Germinal center (tissue), 1 donor: ENCODE results near the gene MED4.
A peak's percentile ranks its signal among the peaks of the same experiment; 100 is the strongest.
"Not testable (repeated sequence)": the region's sequence is repeated elsewhere in the genome, so short reads cannot be mapped to it uniquely, and the experiment has no call there.

Experiments
- DNase-seq: peaks from one replicate; pipeline ENCODE4 v3.0.0; 2012; ENCODE audit warnings: mixed read lengths, low spot score

The MED4 gene

DNA sequence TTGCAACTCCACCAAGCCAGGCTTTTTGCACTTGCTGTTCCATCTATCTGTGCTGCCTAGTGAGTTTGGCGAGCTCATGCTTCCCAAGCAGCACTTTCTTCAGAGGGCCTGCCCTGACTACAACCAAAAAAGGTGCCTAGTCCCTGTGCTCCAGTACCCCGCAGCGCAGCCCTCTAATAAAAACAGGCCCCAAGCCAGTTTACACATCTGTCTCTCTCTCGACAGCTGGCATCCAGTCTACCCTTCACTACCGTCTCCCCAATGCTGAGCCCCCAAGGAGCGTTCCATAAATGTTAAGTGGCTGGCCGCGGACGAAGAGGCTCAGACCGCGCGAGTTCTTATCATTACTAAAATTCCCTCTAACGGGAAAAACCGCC, 512 bp downstream of the MED4 start:
- DNase-seq: no peak

DNA sequence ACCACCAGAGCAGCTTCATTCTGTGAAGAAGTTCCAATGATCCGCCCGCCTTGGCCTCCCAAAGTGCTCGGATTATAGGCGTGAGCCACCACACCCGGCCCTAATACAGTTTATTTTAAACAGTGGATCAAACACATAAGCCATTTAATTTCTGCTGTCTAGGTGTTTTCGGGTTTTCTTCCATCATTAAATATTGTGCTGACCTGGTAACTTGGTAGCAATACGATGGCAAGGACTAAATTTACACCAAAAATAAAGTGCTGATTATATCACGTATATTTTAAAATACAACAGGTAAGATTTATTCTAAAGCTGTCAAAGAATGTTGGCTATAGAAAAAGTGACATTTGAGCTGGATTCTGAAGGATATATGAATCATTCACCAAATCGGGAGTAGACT, 1.3 kb downstream of the MED4 start:
- no peak for DNase-seq

DNA sequence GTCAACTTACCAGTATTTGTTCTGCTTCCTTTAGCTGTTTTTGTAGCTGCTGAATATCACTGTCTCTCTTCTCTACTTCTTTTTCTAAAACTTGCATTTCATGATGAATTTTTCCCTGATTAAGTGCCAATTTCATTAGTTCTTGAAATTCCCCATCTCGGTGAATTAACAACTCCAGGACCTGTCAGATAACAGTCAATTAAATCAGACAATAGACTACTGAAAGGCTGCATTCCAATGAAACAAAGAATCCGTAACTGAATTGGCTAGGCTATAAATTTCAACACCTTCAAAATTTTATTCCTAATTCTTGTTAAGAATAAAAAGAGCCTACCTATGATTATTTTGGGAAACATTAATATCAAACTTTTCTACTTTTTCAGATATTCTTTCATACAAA, 8.6 kb downstream of the MED4 start:
- no peak for DNase-seq

DNA sequence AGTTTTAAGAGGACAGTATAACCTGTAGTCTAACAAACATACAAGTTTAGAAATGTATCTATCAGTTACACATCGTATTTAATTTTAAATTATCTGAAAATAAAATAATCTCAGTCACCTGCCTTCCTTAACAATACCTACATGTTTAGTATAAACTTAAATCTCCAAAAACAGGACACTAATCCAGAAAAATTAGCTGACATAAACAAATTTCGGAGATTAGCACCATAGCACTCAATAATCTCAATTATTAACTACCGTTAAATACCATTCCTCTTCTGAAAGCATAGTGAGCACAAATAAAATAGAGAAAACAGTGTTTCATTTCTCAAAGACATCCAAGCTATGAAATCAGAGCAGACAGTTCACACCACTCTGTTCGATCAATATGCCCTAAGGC, 13.2 kb downstream of the MED4 start:
- DNase-seq: no peak

DNA sequence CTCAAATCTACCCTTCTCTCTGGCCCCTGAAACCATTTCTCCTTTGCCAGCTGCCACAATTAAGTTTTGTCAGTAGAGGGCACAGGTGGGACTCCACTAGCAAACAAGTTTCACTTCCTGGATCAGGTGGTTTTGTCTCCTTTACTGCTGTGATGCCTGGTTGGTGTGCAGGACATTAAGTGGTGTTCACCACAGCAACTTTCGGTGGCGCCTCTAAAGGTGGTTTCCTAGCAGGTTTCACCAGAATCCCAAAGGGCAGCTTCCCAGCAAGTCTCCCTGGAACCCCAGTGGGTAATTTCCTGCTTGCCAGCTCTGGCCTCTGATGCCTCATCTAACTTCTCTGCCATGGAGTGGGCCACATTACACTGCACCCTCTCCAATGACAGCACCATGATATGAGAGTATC, 16.6 kb downstream of the MED4 start:
- DNase-seq: peak; percentile 80

DNA sequence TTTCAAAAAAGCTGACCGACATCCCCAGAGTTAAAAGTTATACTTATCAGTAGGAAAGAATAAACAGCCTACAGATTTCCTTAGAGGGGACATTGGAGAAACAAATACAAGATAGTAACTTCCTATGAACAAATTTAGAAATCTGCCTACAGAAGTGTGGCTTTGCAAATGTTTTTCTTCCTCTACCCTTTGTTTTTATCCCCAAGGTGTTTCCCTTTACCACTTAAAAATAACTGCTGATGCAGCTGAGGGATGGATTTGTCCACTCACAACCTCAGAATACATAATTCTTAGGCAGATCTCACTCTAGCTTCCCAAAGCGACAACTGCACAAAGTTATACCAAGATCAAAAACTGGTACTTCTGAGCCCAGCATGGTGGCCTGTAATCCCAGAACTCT, 20.9 kb downstream of the MED4 start:
- DNase-seq: no peak

DNA sequence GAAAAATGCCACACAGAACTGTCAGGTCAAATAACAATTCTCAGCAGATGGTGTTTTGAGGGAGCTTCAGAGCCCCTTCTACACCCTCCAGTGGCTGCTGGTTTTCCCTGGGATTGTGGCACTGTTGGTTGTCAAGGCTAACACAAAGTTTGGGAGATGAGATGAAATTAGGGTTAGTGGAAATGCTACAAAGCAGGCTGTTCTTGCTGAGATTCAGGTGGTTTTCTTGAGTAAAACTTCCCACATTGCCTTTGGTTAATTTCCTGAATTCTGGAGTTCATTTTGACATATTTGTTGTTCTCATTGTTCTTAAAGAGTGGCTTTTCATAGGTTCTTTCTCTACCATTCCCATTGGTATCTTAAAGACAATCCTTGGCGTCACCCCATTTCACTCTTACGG, 22.1 kb downstream of the MED4 start:
- no peak for DNase-seq

DNA sequence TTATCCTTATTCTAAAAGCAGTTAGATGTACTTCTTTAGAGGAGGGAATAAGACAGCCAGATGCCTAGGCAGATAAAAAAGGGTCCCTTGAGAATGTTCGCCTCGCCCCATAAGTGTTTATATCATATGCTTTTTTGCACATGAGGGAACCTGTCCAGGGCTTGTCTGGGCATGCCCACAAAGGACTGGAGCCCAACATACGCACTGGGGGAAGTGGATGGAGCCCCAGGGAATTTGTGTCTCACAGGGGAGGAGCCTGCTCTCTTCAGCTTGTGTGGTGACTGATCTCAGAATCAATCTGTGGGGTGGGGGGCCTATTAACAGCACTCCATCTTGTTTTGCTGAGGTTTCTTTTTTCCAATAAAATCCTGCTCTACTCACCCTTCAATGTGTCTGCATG, 22.6 kb downstream of the MED4 start:
- no peak for DNase-seq

DNA sequence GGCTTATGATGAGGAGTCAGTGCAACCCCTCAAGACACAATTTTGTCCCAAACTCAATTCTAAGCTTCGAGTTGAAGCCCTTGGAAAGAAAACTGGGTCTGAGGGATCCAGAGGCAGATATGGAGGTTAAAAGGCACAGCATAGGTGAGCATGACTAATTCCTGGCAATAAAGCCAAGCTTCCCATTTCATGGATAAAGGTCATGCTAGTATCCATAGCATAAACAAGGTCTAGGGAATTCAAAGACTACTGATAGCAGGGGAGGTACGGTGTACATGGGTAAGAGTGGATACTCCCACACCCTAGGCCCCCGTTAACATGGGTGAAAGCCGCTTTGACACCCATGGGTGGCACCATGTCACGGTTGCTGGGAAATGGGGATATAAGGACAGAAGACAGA, 24.0 kb downstream of the MED4 start:
- DNase-seq: no peak

DNA sequence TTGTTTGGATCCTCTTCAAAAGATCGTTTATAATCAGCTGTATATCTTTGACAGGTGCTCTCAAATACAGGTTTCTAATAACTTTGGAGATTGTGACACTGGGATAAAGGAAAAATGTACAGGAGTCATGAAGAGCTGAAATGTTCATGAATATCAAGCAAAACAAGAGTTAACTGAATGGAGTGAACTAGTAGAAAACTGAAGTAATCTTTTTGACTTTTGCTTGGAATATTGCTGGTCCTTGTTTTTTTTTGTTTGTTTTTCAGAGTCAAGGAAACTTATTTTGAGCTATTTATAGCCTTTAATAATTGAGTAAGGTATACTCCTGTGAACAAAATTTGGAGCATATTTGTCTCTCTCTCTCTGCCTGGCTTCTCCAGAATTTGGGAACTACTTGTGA, 25.3 kb downstream of the MED4 start:
- DNase-seq: no peak

DNA sequence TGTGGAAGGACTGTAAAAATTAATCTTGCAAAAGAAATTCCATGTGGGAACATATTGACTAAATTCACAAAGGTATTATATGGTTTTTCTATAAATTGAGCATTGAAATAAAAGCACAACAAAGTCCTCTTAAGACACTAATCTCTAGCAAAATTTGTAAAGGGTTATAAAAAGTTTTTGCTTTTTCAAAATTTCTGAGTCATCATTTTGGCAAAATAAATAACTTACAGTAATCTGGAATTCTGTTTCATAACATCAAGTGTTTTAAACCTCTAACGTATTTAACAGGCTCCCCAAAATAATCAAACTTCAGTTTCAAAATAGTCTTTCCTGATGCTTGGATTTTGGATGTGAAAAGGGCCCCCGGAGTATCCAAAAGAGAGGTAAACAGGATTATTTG, 26.0 kb downstream of the MED4 start:
- no peak for DNase-seq

DNA sequence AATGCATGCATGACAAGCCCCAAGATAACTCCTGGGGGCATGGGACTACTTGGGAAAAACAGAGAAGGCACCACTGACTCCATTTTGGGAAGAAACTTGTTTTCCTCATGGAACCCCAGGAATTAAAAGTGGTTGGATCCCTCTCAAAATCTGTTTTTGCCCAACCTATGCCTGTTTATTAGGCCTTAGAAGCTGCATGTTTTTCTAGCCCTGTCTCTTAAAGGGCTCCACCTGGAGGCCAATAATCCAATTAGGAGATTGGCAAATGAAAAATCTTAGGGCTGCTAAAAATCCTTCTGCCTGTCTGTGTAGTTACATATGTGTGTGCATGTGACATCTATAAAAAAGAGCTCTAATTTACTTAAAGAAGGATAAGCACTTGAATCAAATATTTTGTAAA, 26.9 kb downstream of the MED4 start:
- no peak for DNase-seq

DNA sequence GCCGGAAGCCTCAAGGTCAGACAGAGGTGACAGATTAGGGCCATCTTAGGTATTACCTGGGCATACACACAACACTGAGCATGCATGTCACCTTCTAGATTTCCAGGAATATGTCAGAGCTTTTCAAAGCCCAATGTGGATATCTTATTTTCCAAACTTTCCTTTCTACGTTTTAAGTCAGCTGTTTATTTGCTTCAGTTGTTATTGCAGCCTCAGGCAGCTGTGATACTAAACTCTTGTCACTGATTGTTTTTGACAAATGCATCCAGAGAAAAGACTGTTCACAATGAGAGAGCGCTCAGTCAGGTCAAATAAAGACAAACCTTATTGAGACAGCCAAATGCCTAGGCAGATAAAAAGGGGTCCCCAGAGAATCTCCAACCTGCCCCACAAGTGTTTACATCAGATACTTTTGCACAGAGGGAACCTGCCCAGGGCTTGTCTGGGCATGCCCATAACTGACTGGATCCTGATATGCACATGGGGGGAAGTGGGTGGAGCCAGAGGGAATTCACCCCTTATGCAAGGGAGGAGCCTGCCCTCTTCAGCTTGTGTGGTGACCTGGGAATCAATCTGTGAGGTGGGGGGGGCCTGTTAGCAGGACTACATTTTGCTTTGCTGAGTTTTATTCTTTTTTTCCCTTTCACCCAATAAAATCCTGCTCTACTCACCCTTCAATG, 28.5 kb downstream of the MED4 start:
- no peak for DNase-seq

DNA sequence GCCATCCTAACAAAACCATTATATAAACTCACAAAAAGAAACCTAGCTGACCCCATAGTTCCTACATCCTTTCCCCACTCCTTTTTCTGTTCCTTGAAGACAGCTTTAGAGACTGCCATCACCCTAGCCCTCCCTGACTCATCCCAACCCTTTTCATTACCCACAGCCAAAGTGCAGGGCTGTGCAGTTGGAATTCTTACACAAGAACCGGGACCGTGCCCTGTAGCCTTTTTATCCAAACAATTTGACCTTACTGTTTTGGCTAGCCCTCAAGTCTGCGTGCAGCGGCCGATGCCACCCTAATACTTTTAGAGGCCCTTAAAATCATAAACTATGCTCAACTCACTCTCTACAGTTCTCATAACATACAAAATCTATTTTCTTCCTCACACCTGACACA, 35.0 kb downstream of the MED4 start:
- not testable (repeated sequence) for DNase-seq

DNA sequence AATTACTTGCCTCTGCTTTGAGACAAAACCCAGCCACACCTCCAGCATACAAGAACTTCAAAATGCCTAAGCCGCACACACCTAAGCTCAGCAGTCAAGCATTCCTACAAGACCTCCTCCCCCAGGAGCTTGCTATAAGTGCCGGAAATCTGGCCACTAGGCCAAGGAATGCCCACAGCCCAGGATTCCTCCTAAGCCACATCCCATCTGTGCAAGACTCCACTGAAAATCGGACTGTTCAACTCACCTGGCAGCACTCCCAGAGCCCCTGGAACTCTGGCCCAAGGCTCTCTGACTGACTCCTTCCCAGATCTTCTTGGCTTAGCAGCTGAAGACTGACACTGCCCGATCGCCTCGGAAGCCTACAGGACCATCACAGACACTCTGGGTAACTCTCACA, 36.4 kb downstream of the MED4 start:
- DNase-seq: not testable (repeated sequence)

DNA sequence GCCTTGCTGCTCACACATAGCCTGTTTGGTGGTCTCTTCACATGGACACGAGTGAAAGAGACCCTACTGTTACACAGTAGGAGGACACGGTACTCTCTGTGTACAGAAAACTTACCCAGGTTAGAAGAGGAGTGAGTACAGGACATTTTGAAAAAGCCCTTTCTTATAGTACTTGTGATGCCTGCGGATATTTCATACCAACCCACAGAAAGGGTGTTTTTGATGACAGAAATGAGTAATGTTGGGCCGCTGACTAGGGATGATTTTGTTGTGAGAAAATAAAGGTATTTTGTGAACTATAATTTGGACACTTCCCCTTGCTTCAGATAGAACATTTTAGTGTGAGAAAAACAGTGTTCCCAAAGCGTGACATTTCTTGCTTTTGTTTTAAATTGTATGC, 39.2 kb downstream of the MED4 start:
- DNase-seq: no peak

DNA sequence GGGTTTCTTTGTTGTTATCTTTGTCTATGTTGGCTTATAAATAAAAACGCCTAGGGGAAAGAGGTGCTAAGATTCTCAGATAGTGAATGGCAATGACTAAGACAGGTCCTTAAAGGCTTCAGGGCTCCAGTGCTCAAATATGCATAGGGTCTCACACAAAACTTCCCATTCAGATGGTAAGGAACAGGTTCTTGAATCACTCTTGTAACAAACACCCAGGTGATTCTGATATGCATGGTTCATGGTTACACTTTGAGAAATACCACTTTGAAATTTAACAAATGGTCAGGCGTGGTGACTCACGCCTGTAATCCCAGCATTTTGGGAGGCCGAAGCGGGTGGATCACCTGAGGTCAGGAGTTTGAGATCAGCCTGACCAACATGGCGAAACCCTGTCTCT, 40.3 kb downstream of the MED4 start:
- DNase-seq: no peak

DNA sequence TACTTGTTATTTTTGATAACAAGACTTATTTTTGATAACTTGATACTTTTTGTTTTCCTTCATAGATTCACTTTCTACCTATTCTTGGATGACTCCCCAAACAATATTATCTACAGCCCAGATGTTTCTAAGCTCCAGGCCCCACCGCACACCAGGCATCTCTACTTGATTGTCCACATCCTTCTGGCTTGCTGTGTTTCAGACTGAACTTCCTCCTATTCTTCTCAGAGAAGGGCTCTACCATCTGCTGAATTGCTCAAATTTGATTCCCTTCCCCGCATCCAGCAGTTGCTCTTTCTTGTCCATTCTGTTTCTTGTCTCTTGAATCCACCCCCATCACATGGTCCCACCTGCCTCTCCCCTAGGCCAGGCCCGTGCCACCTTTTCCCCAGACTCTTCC, 44.4 kb downstream of the MED4 start:
- no peak for DNase-seq

DNA sequence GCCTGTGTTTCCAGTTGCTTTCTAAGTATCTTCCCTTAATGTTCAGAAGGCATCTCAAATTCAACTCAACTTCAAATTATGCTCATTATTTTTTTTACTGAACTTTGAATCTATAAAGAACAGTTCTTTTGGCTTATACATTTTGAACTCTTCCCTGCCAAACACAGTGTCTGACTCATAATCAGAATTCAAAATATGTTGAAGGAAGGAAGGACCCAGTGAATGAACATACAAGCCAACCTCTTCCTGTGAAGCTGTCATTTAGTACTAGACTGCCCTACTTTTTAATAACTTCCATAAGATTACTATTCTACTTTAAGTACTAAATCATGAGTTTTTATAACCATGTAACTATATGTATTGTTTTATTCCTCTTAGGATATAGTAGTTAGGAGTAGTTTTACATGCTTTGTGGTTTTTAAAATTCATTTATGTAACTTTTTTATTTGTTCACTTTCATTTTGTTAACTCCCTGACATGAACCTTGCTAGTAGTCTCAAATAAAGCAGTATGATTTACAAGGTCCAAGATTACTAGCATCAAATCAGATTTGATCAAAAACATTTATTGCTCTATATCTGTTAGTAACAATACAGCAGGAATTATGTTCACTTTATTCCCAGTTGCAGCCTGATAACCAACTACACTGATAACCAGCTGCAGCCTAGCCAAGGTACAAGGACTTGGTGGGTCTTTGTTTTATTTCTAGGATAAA, 51.0 kb downstream of the MED4 start:
- no peak for DNase-seq

DNA sequence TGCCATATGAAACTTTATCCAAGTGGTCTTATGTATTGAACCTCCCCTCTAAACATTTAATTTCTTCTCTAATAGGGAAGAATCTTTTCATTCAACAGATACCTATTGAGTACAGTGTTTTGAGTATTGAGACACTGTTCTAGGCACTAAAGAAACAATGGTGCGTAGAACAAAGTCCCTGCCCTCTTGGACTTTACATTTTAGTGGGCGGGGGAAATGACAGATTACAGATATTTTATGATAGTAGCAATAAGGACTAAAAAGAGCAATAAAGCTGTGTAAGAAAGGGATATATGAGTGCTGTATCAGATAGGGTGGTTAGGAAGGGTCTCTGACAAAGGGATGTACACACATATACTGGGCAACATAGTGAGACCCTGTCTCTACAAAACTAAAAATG, 52.0 kb downstream of the MED4 start:
- no peak for DNase-seq

DNA sequence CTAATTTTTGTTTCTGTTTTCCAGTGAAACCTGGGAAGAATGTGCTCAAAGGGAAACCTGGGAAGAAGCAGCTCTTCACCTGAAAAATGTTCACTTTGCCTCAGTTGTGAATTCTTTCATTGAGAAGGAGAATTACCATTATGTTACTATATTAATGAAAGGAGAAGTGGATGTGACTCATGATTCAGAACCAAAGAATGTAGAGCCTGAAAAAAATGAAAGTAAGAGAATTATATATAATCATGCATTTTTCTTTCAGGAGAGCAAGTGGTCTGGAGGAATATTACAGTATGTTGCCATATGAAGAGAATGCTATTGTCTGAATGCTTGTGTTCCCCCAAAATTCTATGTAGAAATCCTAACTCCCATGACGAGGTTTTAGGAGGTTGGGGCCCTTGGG, 54.0 kb downstream of the MED4 start:
- no peak for DNase-seq

DNA sequence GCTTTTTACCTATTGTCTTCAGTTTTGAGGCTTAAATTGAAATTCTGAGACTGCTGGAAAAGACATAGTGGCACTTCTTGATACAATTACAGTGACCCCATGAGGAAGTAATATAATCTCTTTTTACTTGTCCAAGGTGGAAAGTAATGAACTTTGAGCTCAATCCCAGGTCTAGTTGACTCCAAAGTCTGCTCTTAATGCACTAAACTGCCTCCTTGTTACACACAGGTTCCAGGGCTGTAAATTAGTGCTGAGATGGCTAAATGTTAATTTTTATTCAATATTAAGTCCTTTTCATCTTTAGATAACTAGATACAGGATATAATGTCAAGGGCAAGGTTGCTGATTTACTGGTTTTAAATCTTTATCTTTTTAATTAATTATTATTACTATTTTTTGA, 54.9 kb downstream of the MED4 start:
- DNase-seq: no peak

DNA sequence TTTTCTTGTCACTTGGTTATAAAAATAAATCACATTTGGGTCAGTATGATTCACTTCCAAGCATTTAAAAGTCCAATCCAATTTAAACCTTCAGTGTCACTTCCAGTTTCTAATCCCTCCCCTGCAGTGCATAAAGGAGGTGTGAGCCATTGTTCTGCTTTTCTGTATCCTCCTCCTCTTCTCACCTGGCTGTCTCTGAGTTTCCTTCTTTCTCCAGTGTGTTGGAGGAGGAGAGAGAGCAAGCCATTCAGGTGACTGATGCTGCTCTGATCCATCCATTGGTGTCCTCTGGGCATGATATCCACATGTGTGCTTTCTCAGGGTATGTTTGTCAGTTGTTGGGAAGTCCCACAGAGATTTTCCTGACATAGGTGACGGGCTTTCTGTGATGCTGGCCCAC, 56.1 kb downstream of the MED4 start:
- DNase-seq: peak; percentile 50
